Lung (tissue), 12 donors: Measurements from ENCODE around the gene GET4. TPM values are rescaled to one million over a fixed set of nuclear protein-coding genes. Genes with fewer than 3 reads are reported as not detected.
A peak's percentile ranks its signal among the peaks of the same experiment; 100 is the strongest.

Experiments used
- ATAC-seq: fragments of 200-7000 bp; cut with Tn5 transposase; one replicate; pipeline ENCODE4 v1.9.1; 2020; ENCODE audit warnings: moderate number of reproducible peaks; ENCODE audit not compliant: insufficient read depth, low FRiP score
- DNase-seq, 3 donors: peaks; one replicate each; pipeline ENCODE4 v3.0.0-alpha.2; 2013 to 2017
- H3K27ac ChIP-seq, 2 donors: one replicate each; pipeline ENCODE4 v1.5.1; 2013; ENCODE audit warnings: mild to moderate bottlenecking in 2 of 2, moderate library complexity in 2 of 2, control low read depth in 1 of 2, inconsistent platforms in 1 of 2, low read depth in 1 of 2, low read length in 1 of 2
- H3K27me3 ChIP-seq, 3 donors: one replicate each; pipeline ENCODE4 v1.5.1; 2013; ENCODE audit warnings: low read length in 2 of 3; ENCODE audit not compliant: control insufficient read depth in 3 of 3, insufficient read depth in 3 of 3
- H3K36me3 ChIP-seq, 4 donors: one replicate each; pipeline ENCODE4 v1.5.1; 2013; ENCODE audit warnings: low read length in 4 of 4, mild to moderate bottlenecking in 1 of 4, moderate library complexity in 1 of 4; ENCODE audit not compliant: control insufficient read depth in 4 of 4, insufficient read depth in 4 of 4
- H3K4me1 ChIP-seq, 5 donors: one replicate each; pipeline ENCODE4 v1.5.1; 2013; ENCODE audit warnings: low read length in 5 of 5, mild to moderate bottlenecking in 2 of 5, moderate library complexity in 1 of 5; ENCODE audit not compliant: control insufficient read depth in 5 of 5, insufficient read depth in 5 of 5
- H3K4me3 ChIP-seq: one replicate; pipeline ENCODE4 v1.5.1; 2013; ENCODE audit warnings: mild to moderate bottlenecking, control low read depth, moderate library complexity
- H3K9ac ChIP-seq, 2 donors: one replicate each; pipeline ENCODE4 v1.5.1; 2013; ENCODE audit warnings: low read length in 2 of 2, control low read depth in 1 of 2; ENCODE audit not compliant: insufficient read depth in 1 of 2
- H3K9me3 ChIP-seq, 4 donors: one replicate each; pipeline ENCODE4 v1.5.1; 2013; ENCODE audit warnings: low read length in 3 of 4, mild to moderate bottlenecking in 1 of 4, moderate library complexity in 1 of 4; ENCODE audit not compliant: control insufficient read depth in 4 of 4, insufficient read depth in 3 of 4
- CTCF ChIP-seq: IDR thresholded peaks from 2 replicates; pipeline ENCODE4 v1.5.1; 2012; ENCODE audit warnings: mild to moderate bottlenecking; ENCODE audit errors: control extremely low read depth, extremely low read depth
- WGBS, 2 donors: extraction: QIAGEN DNeasy Blood & Tissue Kit; methylation state at CpG; one replicate each; pipeline ENCODE4 v1.1.7; 2013; 5-methylcytosine and 5-hydroxymethylcytosine counted together
- polyA plus RNA-seq, 2 donors: library from polyadenylated mRNA; stranded (reverse); fragments of 200-250 nt; gene quantifications; one replicate each; pipeline ENCODE4 v1.2.1, GENCODE V29; 2013
- total RNA-seq, 2 donors: library from RNA; depleted of rRNA in 1 of 2; stranded (reverse); fragments of >200 nt in 1 of 2; gene quantifications; one replicate each; pipeline ENCODE4 v1.2.1, GENCODE V29; 2014 to 2021
- donor health status: control.
- donor health status: control.
- donor health status: Bipolar disorder and iron deficiency.
- donor health status: healthy.
- donor health status: DM: yes; HTN: yes; CAD: no.

GET4 gene
- total and polyA plus RNA-seq, 4 donors: 34.1 to 41.8 (median 40.0) TPM

- ATAC-seq: no peak
- Histone ChIP-seq H3K9ac (peak overlapping the region; percentile 55 to 67), H3K36me3 (peaks cover 0 to 9% (median 6%) of the 10 kb centered on the region in 4 donors), H3K4me1 (peaks cover 5 to 14% (median 11%) of the 10 kb centered on the region in 5 donors), H3K27ac (peak overlapping the region; percentile 4 to 87), H3K4me3 (peak overlapping the region; percentile 92), H3K9me3 (no peaks in the 10 kb centered on the region), H3K27me3 (no peaks in the 10 kb centered on the region)
- no peak for TF ChIP-seq CTCF
- peak in 2 of 3 donors; percentile 18 to 32 for DNase-seq
- WGBS, 2 donors: 14% methylated on average over 47 of the region's 47 CpGs
Measured at GRCh38 chr7:877312-878232, 1.2 kb downstream of the GET4 start.

- no peaks in the 10 kb centered on the region for H3K27me3 ChIP-seq
- peaks cover 4 to 17% (median 7%) of the 10 kb centered on the region in 5 donors for H3K4me1 ChIP-seq
- peaks cover 0 to 9% (median 5%) of the 10 kb centered on the region in 4 donors for H3K36me3 ChIP-seq
- DNase-seq: no peak
- H3K4me3 ChIP-seq: no peak overlapping the region
- H3K27ac ChIP-seq: no peak overlapping the region
- 89 to 92% methylated on average over 15 of the region's 15 CpGs for WGBS, 2 donors
- no peak for TF ChIP-seq CTCF
- H3K9me3 ChIP-seq: no peaks in the 10 kb centered on the region
- ATAC-seq: no peak
- H3K9ac ChIP-seq: no peak overlapping the region
Measured at GRCh38 chr7:879093-879492, 2.7 kb downstream of the GET4 start.

- WGBS, 2 donors: 88 to 91% methylated on average over 14 of the region's 14 CpGs
- no peak for ATAC-seq
- H3K4me3 ChIP-seq: no peak overlapping the region
- peaks cover 4 to 20% (median 7%) of the 10 kb centered on the region in 5 donors for H3K4me1 ChIP-seq
- H3K27ac ChIP-seq: no peak overlapping the region
- H3K9ac ChIP-seq: no peak overlapping the region
- no peak for TF ChIP-seq CTCF
- H3K27me3 ChIP-seq: no peaks in the 10 kb centered on the region
- no peaks in the 10 kb centered on the region for H3K9me3 ChIP-seq
- no peak for DNase-seq
- H3K36me3 ChIP-seq: peaks cover 0 to 9% (median 5%) of the 10 kb centered on the region in 4 donors
Measured at GRCh38 chr7:879706-880105, 3.4 kb downstream of the GET4 start.
